ENCODE data around the gene RASGRF2. TPM values are rescaled to one million over a fixed set of nuclear protein-coding genes. Genes with fewer than 3 reads are reported as not detected.

The RASGRF2 gene
- polyA plus RNA-seq, 1 donor from 2014 or later: 0.42 TPM

DNA sequence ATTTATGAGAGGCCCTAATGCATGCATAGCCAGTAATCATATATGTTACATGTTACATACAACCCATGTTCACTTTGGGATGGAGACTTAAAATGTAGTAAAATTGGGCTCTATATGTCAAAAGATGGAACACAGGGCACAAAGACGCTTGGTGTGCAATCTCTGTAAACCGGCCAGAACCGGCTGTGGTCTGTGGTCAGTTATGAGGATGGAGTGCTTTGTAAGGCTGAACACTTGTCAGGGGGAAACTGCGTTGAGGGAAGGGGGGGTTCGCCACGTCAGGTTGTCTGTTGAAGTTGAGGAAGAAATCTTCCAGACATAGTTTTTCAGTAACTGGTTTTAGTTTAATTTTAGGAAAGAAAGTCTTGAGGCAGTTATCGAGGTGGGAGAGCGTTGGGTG lies 270.3 kb downstream of the RASGRF2 start:
- Histone ChIP-seq H3K27ac (ENCODE audit: low read length) (no peak overlapping the region), H3K4me2 (ENCODE audit: low read length) (no peak overlapping the region), H3K79me2 (replicated peaks; ENCODE audit: insufficient read depth, low read length) (no peaks in the 10 kb centered on the region), H2AFZ (ENCODE audit: low read depth, low read length) (no peak overlapping the region), H3K27me3 (ENCODE audit: insufficient read depth, low read depth, low read length) (no peaks in the 10 kb centered on the region), H3K4me3 (ENCODE audit: low read length) (no peak overlapping the region), H4K20me1 (ENCODE audit: insufficient read depth) (no peaks in the 10 kb centered on the region), H3F3A (ENCODE audit: insufficient read depth, low read length, poor library complexity, severe bottlenecking) (no peaks in the 10 kb centered on the region), H3K36me3 (ENCODE audit: insufficient read depth, low read length) (no peaks in the 10 kb centered on the region), H3K9me2 (ENCODE audit: insufficient read depth, low read length) (no peaks in the 10 kb centered on the region), H3K9me3 (ENCODE audit: low read length) (no peaks in the 10 kb centered on the region), H3K9ac (ENCODE audit: low read length) (no peak overlapping the region)
- TF ChIP-seq REST (IDR thresholded peaks at IDR 0.05; ENCODE audit: borderline replicate concordance): no peak
- no peak for TF ChIP-seq TAF1 (IDR thresholded peaks at IDR 0.05; ENCODE audit: low read depth)
- TF ChIP-seq EZH2 (IDR thresholded peaks at IDR 0.05; ENCODE audit: borderline replicate concordance, insufficient read depth, low read length, poor library complexity, severe bottlenecking): no peak
- TF ChIP-seq POLR2AphosphoS5 (IDR thresholded peaks at IDR 0.05): no peak
- TF ChIP-seq SMC3 (conservative IDR thresholded peaks at IDR 0.05; ENCODE audit: poor library complexity): no peak
- no peak for TF ChIP-seq EP300 (conservative IDR thresholded peaks at IDR 0.05; ENCODE audit: poor library complexity, severe bottlenecking)
- TF ChIP-seq, protein P1, sequence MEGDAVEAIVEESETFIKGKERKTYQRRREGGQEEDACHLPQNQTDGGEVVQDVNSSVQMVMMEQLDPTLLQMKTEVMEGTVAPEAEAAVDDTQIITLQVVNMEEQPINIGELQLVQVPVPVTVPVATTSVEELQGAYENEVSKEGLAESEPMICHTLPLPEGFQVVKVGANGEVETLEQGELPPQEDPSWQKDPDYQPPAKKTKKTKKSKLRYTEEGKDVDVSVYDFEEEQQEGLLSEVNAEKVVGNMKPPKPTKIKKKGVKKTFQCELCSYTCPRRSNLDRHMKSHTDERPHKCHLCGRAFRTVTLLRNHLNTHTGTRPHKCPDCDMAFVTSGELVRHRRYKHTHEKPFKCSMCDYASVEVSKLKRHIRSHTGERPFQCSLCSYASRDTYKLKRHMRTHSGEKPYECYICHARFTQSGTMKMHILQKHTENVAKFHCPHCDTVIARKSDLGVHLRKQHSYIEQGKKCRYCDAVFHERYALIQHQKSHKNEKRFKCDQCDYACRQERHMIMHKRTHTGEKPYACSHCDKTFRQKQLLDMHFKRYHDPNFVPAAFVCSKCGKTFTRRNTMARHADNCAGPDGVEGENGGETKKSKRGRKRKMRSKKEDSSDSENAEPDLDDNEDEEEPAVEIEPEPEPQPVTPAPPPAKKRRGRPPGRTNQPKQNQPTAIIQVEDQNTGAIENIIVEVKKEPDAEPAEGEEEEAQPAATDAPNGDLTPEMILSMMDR (IDR thresholded peaks at IDR 0.05; ENCODE audit: poor library complexity, severe bottlenecking): no peak
- TF ChIP-seq RAD21 (conservative IDR thresholded peaks at IDR 0.05): no peak
- TF ChIP-seq MXI1 (conservative IDR thresholded peaks at IDR 0.05; ENCODE audit: poor library complexity, severe bottlenecking): no peak

- H3K36me3 ChIP-seq (ENCODE audit: insufficient read depth, low read length): no peaks in the 10 kb centered on the region
- H3K27me3 ChIP-seq (ENCODE audit: insufficient read depth, low read depth, low read length): no peaks in the 10 kb centered on the region
- no peak overlapping the region for H3K27ac ChIP-seq (ENCODE audit: low read length)
- H4K20me1 ChIP-seq (ENCODE audit: insufficient read depth): no peaks in the 10 kb centered on the region
- H3K9ac ChIP-seq (ENCODE audit: low read length): no peak overlapping the region
- TF ChIP-seq POLR2AphosphoS5 (IDR thresholded peaks at IDR 0.05) (no peak), EZH2 (IDR thresholded peaks at IDR 0.05; ENCODE audit: borderline replicate concordance, insufficient read depth, low read length, poor library complexity, severe bottlenecking) (no peak), SMC3 (conservative IDR thresholded peaks at IDR 0.05; ENCODE audit: poor library complexity) (no peak), RAD21 (conservative IDR thresholded peaks at IDR 0.05) (no peak), TAF1 (IDR thresholded peaks at IDR 0.05; ENCODE audit: low read depth) (no peak), MXI1 (conservative IDR thresholded peaks at IDR 0.05; ENCODE audit: poor library complexity, severe bottlenecking) (no peak), EP300 (conservative IDR thresholded peaks at IDR 0.05; ENCODE audit: poor library complexity, severe bottlenecking) (no peak), REST (IDR thresholded peaks at IDR 0.05; ENCODE audit: borderline replicate concordance) (no peak)
- TF ChIP-seq, protein P1 (IDR thresholded peaks at IDR 0.05; ENCODE audit: poor library complexity, severe bottlenecking): no peak
- no peak overlapping the region for H3K4me2 ChIP-seq (ENCODE audit: low read length)
- H2AFZ ChIP-seq (ENCODE audit: low read depth, low read length): no peak overlapping the region
- no peaks in the 10 kb centered on the region for H3K79me2 ChIP-seq (replicated peaks; ENCODE audit: insufficient read depth, low read length)
- no peak overlapping the region for H3K4me3 ChIP-seq (ENCODE audit: low read length)
- no peaks in the 10 kb centered on the region for H3F3A ChIP-seq (ENCODE audit: insufficient read depth, low read length, poor library complexity, severe bottlenecking)
- H3K9me2 ChIP-seq (ENCODE audit: insufficient read depth, low read length): no peaks in the 10 kb centered on the region
- H3K9me3 ChIP-seq (ENCODE audit: low read length): no peaks in the 10 kb centered on the region
Measured at GRCh38 chr5:81232464-81233079, 272.4 kb downstream of the RASGRF2 start.
